ENCODE measurements around the gene ZNF92.
"Not testable (repeated sequence)": the region's sequence is repeated elsewhere in the genome, so short reads cannot be mapped to it uniquely, and the experiment has no call there.

The ZNF92 gene

GRCh38 chr7:65373608-65374351 lies at the start of gene ZNF92:
Gene ZNF92 (plus strand): TSS chr7:65373855. CDS start chr7:65373998, 143 bp downstream.
- peak; percentile 98 for DNase-seq

DNA sequence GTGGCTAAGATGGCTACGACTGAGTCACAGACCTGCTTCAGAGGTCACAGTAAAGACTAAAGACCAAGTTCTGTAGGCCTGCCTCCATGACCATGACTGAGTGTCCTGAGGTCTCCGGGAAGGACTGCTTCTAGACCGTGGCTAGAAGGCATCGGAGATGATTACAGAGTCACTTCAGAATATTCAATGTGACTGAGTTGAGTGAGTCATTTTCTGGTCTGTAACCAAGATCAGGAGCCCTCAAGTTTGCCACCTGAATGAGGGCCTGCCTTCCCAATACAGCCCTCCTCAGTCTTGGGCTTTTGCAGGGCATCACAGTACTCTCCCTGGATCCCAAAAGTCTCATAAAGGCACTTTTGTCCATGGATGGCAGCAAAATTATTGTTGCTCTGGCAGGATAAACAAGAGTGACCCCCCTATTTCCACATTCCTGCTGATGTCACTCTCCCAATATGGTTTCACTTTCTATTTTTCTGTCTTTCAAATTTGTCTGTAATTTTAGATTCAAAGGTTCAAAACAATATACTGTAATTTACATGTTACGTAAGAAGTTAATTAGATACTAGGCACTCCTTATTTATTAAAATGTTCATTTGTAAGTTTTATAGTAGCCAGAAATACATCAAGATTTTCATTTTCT lies 47.7 kb upstream of the ZNF92 start:
- no peak for DNase-seq

GRCh38 chr7:65338346-65338745 lies 35.3 kb upstream of the ZNF92 start:
- DNase-seq: no peak

GRCh38 chr7:65339257-65339656 lies 34.4 kb upstream of the ZNF92 start:
- DNase-seq: no peak

DNA sequence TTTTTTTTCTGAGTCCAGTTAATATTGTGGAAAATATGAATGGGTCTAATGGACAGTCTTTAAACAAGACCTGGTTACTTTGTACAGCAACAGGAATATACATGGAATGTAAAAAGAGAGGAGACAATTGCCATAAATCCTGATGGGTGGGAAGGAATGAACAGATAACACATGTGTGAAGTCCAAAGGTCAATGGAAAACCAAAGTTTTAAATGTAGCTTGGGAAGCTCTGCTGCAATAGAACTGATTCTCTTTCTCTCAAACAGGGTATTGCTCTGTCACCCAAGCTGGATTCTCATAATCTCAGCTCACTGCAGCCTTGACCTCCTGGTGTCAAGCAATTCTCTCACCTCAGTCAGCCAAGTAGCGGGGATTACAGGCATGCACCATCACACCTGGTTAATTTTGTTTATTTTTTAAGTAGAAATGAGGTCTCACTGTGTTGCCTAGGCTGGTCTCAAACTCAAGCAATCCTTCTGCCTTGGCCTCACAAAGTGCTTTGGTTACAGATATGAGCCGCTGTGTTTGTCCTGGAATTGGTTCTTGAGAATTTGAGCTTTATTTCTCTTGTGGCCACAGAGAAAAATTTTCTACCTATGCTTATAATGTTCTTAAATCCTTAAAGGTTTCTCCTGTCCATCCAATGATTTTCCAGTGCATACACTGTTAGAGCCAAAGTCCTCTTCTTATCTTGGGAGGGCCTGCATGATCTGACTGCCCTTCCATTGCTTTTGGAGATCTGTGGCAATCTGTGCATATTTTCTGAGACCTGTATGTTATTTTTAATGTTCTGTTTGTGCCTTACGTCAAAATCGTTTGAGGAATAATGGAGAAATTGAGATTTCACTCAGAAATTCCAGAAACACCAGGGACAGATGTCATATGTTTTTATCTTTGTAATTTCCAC lies 30.7 kb upstream of the ZNF92 start:
- no peak for DNase-seq

DNA sequence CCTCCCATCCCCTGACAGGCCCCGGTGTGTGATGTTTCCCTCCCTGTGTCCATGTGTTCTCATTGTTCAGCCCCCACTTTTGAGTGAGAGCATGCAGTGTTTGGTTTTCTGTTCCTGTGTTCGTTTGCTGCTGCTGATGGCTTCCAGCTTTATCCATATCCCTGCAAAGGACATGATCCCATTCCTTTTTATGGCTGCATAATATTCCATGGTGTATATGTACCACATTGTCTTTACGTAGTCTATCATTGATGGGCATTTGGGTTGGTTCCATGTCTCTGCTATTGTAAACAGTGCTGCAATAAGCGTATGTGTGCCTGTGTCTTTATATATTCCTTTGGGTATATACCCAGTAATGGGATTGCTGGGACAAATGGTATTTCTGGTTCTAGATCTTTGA lies 29.1 kb upstream of the ZNF92 start:
- not testable (repeated sequence) for DNase-seq

DNA sequence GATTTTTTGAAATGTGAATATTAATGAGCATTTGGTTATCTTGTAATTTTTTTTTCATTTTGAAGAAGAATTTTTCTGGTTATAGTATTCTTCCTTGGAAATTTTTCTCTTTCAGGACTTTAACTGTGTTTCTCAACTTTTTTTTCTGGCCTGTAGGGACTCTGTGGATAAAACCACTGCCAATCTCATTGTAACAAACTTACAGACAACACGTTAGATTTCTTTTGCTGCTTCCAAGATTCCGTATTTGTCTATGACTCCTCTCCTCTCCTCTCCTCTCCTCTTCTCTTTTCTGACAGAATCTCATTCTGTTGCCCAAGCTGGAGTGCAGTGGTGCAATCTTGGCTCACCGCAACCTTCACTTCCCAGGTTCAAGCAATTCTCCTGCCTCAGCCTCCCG lies 19.4 kb upstream of the ZNF92 start:
- no peak for DNase-seq

- no peak for DNase-seq
Observed at GRCh38 chr7:65369843-65370242, 3.8 kb upstream of the ZNF92 start.

DNA sequence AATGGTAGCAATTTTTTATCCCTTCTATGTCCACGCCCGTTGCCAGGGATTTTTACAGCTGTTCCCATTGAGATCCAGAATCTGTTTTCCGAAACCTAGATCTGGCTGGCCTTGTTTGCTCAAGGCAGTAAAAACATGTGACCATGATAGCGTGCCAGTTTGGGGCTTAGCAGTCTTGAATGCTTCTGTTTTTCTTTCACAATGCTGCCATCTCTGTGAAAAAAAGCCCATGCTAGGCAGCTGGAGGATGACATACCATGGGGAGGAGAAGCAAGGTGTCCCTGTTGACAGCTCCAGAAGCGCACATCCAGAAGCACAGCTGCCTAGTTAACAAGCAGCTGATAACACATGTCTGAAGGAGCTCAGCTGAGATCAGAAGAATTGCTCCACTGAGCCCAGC lies 2.2 kb upstream of the ZNF92 start:
- DNase-seq: no peak

DNA sequence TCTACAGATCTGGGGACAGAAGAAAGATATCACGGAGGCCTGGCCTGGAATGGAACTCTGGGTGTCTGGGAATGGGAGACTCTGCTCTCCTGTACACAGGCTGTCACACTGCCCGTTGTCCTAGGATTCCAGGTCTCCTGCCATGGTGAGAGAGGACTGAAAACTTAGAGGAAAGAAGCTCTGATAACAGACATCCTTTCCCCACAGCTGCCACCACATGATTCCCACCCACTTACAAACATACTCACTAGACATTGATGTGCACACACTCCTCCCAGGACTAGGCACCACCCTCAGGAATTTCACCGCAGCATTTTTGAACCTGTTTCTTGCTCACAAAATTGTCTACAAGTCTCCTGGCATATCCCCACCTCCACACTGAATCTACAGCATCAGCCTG lies 5.7 kb downstream of the ZNF92 start:
- DNase-seq: no peak

DNA sequence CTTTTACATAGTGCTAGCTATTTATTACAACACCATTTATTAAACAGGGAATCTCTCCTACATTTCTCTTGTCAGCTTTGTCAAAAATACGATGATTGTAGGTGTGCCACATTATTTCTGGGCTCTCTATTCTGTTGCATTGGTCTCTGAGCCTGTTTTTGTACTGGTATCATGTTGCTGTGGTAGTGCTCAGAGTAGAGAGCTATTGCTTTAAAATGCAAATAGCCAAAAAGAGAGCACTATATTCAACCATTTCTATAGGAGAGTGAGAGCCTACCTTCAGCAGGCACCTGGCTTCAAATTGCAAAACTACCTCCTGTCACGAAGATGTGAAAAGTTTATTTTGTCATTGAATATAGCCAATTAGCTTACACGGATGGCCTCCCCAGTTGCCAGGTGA lies 8.1 kb downstream of the ZNF92 start:
- no peak for DNase-seq

DNA sequence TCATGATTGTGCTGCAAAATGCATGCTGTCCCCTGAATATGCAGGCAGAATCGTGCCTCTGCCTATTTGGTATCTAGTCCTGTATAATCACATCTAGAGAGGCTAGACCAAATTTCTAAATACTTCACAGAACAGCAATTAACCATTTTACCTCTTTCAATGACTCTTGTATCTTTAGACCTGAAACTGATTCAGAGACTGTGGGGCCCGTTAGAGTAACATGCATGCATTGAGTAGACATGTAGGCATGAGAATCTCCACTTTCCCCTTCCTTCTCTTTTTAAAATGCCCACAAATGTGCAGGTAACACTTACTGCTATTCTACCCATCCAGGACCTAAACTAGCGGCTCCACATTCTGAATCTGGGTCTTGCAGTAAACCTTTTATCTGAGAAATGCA lies 8.8 kb downstream of the ZNF92 start:
- no peak for DNase-seq

- no peak for DNase-seq
Observed at GRCh38 chr7:65387891-65388290, 14.2 kb downstream of the ZNF92 start.

DNA sequence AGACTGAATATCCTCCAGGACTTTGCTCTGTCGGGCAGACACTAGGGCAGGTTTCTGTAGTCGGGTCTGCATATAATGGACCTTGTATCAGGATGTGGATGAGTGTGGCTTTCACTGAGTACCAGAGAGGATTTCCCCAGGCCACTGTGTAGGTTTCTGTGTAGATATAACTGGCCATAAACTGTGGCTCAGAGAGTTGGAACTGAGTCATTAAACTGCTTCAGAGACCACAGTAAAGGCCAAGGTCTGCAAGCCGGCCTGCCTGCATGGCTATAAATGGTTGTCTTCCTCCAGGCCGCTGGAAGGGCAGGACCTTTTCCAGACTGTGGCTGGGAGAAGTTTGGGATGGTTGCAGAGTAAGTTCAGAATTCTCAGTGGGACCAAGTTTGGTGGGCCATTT lies 16.9 kb downstream of the ZNF92 start:
- DNase-seq: no peak

GRCh38 chr7:65397730-65398142 lies 24.1 kb downstream of the ZNF92 start:
- no peak for DNase-seq

GRCh38 chr7:65398671-65399070 lies 25.0 kb downstream of the ZNF92 start:
- DNase-seq: not testable (repeated sequence)

- DNase-seq: not testable (repeated sequence)
Observed at GRCh38 chr7:65399101-65399500, 25.4 kb downstream of the ZNF92 start.

DNA sequence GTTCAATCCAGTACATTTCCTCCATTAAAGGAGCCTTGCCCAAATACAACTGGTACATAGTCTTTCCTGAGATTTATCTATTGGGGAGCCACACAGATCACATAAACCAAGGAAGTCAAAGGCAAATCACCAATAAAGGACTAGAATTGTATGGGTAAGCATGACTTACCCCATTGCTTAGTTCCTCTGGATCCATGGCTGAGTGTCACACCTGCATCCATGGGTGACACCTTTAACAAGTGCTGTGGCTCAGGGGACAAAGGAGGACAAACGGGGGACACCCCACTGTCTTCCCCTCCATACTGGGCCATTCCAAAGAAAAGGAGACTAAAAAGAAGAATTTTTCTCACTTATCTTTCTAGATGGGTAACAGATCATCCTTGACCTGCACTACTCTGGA lies 30.4 kb downstream of the ZNF92 start:
- no peak for DNase-seq

DNA sequence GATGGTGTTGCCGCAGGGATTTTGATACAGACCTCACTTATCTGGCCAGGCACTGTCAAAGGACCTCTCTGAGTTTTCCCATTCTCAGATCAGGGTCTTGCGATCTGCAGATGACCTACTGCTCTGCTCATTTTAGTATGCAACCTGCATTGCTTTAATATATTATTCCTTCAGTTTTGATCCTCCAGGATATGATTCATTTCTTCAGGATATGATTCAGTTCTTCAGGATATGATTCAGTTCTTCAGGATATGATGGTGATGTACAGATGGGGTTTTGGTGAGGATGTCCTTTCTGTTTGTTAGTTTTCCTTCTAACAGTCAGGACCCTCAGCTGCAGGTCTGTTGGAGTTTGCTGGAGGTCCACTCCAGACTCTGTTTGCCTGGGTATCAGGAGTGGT lies 33.1 kb downstream of the ZNF92 start:
- not testable (repeated sequence) for DNase-seq

- no peak for DNase-seq
Observed at GRCh38 chr7:65409363-65409762, 35.7 kb downstream of the ZNF92 start.

DNA sequence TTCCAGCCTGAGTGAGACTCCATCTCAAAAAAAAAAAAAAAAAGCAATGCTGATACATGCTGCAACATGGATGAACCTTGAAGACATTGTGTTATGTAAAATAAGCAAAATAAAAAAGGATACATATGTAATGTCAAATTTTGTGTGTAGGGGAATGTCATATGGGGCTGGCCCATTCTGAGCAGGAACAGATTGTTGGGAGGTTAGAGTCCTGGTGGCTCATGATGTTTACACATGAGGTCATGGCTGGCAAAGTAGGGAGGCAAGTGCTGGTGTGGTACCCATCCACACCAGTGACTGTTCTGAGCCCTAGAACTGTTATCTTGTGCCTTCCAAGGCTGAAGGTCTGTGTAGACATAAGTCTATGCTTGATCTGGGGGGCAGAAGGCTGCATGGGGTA lies 37.6 kb downstream of the ZNF92 start:
- no peak for DNase-seq

GRCh38 chr7:65422670-65423069 lies 49.0 kb downstream of the ZNF92 start:
- DNase-seq: no peak

DNA sequence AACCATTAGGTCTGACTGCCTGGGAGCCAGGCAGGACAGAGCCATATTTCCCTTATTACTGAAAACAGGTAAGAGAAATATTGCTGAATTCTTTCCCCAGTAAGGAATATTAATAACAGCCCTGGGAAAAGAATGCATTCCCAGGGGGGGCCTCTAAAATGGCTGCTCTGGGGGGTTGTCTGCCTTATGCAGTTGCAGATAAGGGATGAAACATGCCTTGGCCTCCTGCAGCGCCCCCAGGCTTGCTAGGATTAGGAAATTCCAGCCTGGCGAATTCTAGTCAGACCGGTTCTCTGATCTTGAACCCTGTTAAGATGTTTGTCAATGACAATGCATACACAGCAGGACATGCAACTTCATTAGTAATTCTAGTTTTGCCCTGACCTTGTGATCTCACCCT lies 49.6 kb downstream of the ZNF92 start:
- DNase-seq: not testable (repeated sequence)

Measured in activated CD4-positive, alpha-beta T cell treated with anti-CD3 and anti-CD28 coated beads, Interleukin-2, amount 50 U/mL, for 16 hours (primary cell).